ENCODE data around the gene HS3ST1.

- TF ChIP-seq CTCF (IDR thresholded peaks at IDR 0.05) = no peak
- TF ChIP-seq ZFX (IDR thresholded peaks at IDR 0.05; ENCODE audit: borderline replicate concordance) = no peak
Measured at GRCh38 chr4:11470438-11471045, 41.8 kb upstream of the HS3ST1 start.
